CMK (cell line): ENCODE measurements around the gene GABRQ.
"Not testable (repeated sequence)": the region's sequence is repeated elsewhere in the genome, so short reads cannot be mapped to it uniquely, and the experiment has no call there.

Experiments used
- DNase-seq: peaks from one replicate; pipeline ENCODE4 v3.0.0-alpha.2; 2010; ENCODE audit warnings: low read depth

GABRQ gene

DNA sequence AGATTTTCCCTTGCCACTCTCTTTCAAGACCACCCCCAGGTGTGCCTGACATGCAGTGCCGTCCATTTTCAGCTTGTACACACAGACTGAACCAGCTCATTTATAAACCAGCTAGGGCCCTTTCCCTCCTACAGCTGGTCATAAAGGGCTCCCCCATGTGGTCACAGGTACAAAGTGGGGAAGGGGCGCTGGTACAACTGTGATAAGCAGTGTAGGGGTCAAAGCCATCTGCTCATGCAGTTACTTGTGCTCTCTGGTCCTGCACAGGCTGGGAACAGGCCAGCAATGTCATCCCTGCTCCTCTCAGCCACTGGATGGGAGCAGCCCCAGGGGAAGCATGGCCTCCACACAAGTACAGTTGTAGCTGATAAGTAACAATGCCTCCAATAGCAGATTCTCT, 20.6 kb downstream of the GABRQ start:
- DNase-seq = no peak

GRCh38 chrX:152663086-152663485, 25.4 kb downstream of the GABRQ start:
- no peak for DNase-seq

DNA sequence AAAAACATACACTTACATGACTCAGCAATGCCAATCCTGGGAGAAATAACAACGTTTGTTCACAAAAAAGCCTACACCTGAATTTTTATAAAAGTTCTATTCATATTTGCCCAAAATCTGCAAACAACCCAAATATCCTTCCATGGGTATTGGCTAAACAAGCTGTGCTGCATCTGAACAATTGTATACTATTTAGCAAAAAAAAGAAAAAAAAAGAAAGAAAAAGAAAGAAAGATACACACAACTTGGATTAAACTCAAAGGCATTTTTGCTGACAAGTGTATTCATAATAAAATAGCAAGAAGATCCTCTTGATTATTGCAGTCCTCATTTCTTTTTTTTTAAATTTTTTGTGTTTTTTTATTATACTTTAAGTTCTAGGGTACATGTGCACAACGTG, 36.4 kb downstream of the GABRQ start:
- DNase-seq = no peak

DNA sequence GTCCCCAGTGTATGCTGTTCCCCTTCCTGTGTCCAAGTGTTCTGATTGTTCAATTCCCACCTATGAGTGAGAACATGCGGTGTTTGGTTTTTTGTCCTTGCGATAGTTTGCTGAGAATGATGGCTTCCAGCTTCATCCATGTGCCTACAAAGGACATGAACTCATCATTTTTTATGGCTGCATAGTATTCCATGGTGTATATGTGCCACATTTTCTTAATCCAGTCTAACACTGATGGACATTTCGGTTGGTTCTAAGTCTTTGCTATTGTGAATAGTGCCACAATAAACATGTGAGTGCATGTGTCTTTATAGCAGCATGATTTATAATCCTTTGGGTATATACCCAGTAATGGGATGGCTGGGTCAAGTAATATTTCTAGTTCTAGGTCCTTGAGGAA, 37.0 kb downstream of the GABRQ start:
- DNase-seq = not testable (repeated sequence)

DNA sequence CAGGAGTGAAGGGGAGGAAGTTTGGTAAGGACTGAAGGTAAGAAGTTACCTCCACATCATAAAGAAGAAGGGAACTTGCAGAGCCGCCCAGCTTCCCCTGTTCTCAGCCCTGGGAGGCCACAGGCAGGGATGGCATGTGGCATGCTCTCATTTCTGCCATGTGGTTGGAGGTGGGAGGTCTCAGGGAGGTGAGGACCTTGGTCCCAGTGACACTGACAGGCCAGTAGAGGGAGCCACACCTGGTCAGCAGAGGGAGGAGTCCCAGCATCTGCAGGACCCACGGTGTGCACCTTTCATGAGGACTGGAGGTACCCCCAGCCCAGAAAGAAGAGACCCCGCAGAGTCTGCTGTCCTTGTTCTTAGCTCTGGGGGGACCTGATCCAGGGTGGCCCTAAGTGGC, 43.3 kb downstream of the GABRQ start:
- not testable (repeated sequence) for DNase-seq

DNA sequence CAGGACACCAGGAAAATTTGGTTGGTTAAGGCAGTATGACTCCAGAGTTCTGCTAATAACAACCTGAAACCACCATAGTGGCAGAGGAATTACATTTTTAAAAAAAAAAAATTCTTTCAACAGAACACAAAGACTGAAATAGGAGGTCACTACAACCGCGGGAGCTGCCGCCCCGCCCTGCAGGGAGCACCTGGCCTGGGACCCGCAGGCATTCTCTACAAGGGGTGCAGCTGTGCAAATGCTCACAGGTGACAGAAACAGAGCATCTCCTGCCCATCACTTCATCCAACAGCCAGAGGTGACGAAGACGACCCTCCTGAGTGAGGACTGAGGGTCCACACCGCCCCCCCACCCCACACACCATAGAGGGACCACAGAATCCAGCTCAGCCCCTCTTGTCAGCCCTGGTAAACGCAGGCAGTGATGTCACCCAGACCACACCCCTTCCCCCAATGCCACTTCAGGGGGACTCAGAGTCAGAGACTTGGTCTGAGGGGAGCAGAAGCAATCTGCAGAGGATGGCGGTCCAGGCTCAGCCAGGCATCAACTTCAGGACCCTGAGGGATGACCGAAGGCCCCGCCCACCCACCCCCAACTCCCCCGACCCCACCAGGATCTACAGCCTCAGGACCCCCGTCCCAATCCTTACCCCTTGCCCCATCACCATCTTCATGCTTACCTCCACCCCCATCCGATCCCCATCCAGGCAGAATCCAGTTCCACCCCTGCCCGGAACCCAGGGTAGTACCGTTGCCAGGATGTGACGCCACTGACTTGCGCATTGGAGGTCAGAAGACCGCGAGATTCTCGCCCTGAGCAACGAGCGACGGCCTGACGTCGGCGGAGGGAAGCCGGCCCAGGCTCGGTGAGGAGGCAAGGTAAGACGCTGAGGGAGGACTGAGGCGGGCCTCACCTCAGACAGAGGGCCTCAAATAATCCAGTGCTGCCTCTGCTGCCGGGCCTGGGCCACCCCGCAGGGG, 60.5 kb downstream of the GABRQ start, which contains the start of gene MAGEA3:
TSS of gene MAGEA3 (plus strand) at position 843 of the 980 bp plus-strand sequence. CDS start 2,039 bp downstream, outside the sequence.
- DNase-seq = not testable (repeated sequence)

GRCh38 chrX:152700390-152700789, 62.7 kb downstream of the GABRQ start:
- not testable (repeated sequence) for DNase-seq

GRCh38 chrX:152706500-152706899, 68.8 kb downstream of the GABRQ start:
- DNase-seq = not testable (repeated sequence)
